ENCODE results near the gene ANKIB1.
"Not testable (repeated sequence)": the region's sequence is repeated elsewhere in the genome, so short reads cannot be mapped to it uniquely, and the experiment has no call there.

Gene ANKIB1
- 127 to 130 reads per million in 2 donors for total RNA-seq

GRCh38 chr7:92245487-92246359, at the start of gene ANKIB1, which contains the start of gene KRIT1:
Gene ANKIB1 (plus strand): TSS chr7:92245974. CDS start chr7:92294979, 49,005 bp downstream.
Gene KRIT1 (minus strand): TSS chr7:92245914. CDS start chr7:92242135, 3,779 bp downstream.
- DNase-seq = peak; percentile 73

GRCh38 chr7:92200791-92201190, 45.0 kb upstream of the ANKIB1 start:
- DNase-seq = no peak

GRCh38 chr7:92205987-92206386, 39.8 kb upstream of the ANKIB1 start:
- DNase-seq = no peak

- no peak for DNase-seq
Observed at GRCh38 chr7:92206672-92207071, 39.1 kb upstream of the ANKIB1 start.

GRCh38 chr7:92221766-92222165, 24.0 kb upstream of the ANKIB1 start:
- no peak for DNase-seq

- no peak for DNase-seq
Observed at GRCh38 chr7:92226981-92227380, 18.8 kb upstream of the ANKIB1 start.

DNA sequence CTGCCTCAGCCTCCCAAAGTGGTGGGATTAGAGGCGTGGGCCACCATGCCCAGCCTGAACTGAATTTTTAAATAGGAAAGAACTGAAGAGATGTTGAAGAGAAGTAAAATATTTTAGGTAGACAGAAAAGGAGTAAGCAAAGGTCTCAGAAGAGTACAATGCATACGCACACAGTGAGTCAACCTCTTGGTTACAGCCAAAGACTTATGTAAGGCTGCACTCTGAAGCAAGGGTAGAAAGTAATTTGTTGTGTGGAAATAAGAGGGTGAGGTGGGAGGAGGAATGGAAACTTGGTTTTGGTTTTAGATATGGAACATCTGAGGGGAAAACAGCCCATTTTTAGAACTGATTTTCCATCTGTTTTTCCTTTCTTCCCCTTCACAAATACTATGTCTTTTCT, 17.7 kb upstream of the ANKIB1 start:
- no peak for DNase-seq

- DNase-seq = no peak
Observed at GRCh38 chr7:92228742-92229141, 17.0 kb upstream of the ANKIB1 start.

GRCh38 chr7:92230547-92230946, 15.2 kb upstream of the ANKIB1 start:
- no peak for DNase-seq

DNA sequence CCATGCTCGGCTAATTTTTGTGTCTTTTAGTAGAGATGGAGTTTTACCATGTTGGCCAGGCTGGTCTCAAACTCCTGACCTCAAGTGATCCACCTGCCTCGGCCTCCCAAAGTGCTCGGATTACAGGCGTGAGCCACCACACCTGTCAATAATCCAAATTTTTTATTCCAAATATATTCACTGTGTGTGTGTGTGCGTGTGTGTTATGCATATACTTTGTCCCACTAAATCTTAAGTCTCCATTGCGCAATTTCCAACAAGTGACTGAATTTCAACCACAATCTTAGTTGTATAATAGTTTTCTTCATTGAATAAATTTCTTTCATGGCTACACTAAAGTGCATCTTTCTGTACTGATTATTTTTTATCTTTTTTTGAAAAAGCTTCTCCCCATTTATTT, 2.8 kb upstream of the ANKIB1 start:
- no peak for DNase-seq

GRCh38 chr7:92244808-92245486, 827 bp upstream of the ANKIB1 start:
- DNase-seq = no peak

GRCh38 chr7:92246360-92247101, 757 bp downstream of the ANKIB1 start:
- DNase-seq = no peak

DNA sequence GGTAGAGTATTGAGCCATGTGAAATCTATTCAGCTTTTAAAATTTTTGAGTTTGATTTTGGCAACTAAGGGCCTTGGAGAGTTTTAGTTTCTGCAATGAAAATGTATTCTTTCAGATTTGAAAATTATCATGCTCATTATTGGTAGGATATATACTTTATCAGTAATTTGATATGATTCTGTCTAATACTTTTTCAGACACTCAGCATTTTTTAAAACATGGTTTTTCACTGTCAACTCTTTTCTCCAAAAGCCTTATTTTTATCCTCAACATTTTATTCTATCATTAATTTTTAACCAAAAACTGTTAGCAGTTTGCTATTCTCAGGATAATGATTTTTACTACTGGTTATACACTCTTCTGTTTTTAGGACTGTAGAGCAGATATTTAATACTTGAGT, 4.8 kb downstream of the ANKIB1 start:
- no peak for DNase-seq

DNA sequence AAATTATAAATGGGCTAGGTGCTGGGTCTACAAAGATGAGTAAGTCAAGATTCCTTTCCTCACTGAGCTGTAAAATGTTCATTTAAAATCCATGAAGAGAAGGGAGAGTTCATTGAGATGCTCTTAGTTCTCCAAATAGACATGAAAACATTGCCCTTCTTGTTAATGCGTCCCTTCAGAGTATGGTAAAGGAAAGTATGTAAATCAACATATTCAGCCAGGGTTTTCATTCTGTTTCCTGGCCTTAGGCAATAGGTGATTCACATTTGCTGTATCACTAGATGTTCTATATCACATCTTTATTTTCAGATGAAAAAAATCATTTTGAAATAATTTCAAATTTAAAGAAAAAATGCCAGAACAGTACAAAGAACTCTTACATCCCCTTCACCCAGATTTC, 5.4 kb downstream of the ANKIB1 start:
- no peak for DNase-seq

DNA sequence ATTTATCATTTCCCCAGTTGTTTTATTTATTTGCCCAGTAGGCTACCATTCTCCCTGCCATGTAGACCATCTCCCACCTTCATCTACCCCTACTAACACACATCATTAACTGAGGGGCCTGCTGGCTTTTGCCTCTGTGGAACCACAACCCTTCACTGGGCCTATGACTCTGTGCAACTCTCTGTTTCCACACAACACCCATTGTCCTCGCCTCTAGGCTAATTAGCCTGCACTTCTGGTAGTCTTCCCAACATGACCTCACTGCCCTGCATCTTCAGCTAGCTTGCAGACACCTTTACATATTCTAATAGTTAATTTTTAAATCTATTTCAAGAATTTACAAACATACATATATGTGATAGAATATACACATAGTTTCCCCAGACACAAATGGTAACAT, 7.5 kb downstream of the ANKIB1 start:
- DNase-seq = no peak

GRCh38 chr7:92254800-92255199, 9.0 kb downstream of the ANKIB1 start:
- DNase-seq = not testable (repeated sequence)

DNA sequence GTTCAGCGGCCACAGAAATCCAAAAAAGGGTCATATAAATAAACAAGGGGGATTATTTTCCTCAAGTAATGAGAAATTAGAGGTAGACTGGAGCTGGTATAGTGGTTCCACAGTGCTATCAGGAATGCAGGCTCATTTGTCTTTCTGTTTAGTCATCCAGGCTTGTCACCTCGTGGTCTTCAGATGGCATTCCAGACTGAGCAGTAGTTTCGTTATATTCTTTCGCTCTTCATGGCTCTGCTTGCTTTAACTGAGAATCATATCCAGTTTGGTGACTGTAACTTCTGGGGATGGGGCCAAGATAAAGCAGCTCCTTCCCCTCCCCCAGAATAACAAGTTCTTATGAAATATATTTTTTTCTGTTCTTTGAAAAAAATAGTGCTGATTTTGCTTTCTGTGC, 9.5 kb downstream of the ANKIB1 start:
- DNase-seq = no peak

DNA sequence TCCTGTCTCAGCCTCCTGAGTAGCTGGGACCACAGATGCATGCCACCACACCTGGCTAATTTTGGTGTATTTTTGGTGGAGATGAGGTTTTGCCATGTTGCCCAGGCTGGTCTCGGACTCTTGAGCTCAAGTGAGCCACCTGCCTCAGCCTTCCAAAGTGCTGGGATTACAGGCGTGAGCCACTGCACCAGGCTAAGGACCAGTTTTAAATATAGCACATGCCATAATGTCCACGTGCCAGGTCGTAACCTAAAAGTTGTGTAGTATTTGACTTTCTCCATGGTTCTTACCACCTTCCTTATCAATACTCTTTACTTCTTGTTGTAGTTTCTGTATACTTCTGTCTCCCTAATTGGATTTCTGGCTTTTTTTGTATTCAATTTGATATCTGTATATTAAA, 13.3 kb downstream of the ANKIB1 start:
- no peak for DNase-seq

GRCh38 chr7:92259610-92260247, 14.0 kb downstream of the ANKIB1 start:
- no peak for DNase-seq

- no peak for DNase-seq
Observed at GRCh38 chr7:92260248-92260781, 14.5 kb downstream of the ANKIB1 start.

- no peak for DNase-seq
Observed at GRCh38 chr7:92266415-92267241, 20.9 kb downstream of the ANKIB1 start.

GRCh38 chr7:92268921-92269320, 23.1 kb downstream of the ANKIB1 start:
- DNase-seq = no peak
